Kidney (tissue), 14 donors: Measurements from ENCODE around the gene ZNF783. TPM values are rescaled to one million over a fixed set of nuclear protein-coding genes. Genes with fewer than 3 reads are reported as not detected.

Experiments used
- DNase-seq, 5 donors: peaks; one replicate each; pipeline ENCODE4 v3.0.0-alpha.2; 2013 to 2020
- FAIRE-seq: peaks from 2 replicates; lab custom pipeline; 2012; peaks lifted over from hg19 to GRCh38; lab: Jason Lieb, UNC
- H3K27ac ChIP-seq, 2 donors: one replicate each; pipeline ENCODE4 v1.7.0; 2013; ENCODE audit warnings: low read depth in 2 of 2, low read length in 2 of 2, inconsistent platforms in 1 of 2
- H3K27me3 ChIP-seq: one replicate; pipeline ENCODE4 v1.7.1; 2013; ENCODE audit warnings: low read length, inconsistent platforms; ENCODE audit not compliant: control insufficient read depth, insufficient read depth
- H3K36me3 ChIP-seq, 3 donors: one replicate each; pipeline versions ENCODE4 v1.7.0 to v1.7.1; 2013; ENCODE audit warnings: low read length in 3 of 3, control low read depth in 1 of 3, inconsistent platforms in 1 of 3; ENCODE audit not compliant: insufficient read depth in 3 of 3, control insufficient read depth in 2 of 3
- H3K4me1 ChIP-seq, 3 donors: one replicate each; pipeline versions ENCODE4 v1.7.0 to v1.7.1; 2013; ENCODE audit warnings: low read length in 3 of 3, inconsistent platforms in 1 of 3, low read depth in 1 of 3; ENCODE audit not compliant: control insufficient read depth in 2 of 3, insufficient read depth in 2 of 3
- H3K4me3 ChIP-seq, 3 donors: one replicate each; pipeline versions ENCODE4 v1.7.0 to v1.8.1; 2013; ENCODE audit warnings: low read length in 3 of 3, control low read depth in 1 of 3, inconsistent platforms in 1 of 3
- H3K9ac ChIP-seq, 3 donors: one replicate each; pipeline versions ENCODE4 v1.7.0 to v1.7.1; 2013; ENCODE audit warnings: low read length in 3 of 3, control low read depth in 1 of 3, inconsistent platforms in 1 of 3
- H3K9me3 ChIP-seq, 3 donors: one replicate each; pipeline versions ENCODE4 v1.7.0 to v1.7.1; 2013; ENCODE audit warnings: low read length in 3 of 3, control low read depth in 1 of 3, inconsistent platforms in 1 of 3; ENCODE audit not compliant: control insufficient read depth in 2 of 3, insufficient read depth in 1 of 3
- intact Hi-C: fragments of 100-400 bp; cut with DNase I; formaldehyde crosslinking; loops from one replicate; pipeline ENCODE4 v1.11.1; 2022
- polyA plus RNA-seq: library from polyadenylated mRNA; stranded (reverse); fragments of 350-450 nt; fragmentation: Illumina TruSeq; extraction: RNeasy Lipid Tissue Mini Kit (QIAGEN cat#74804); gene quantifications from one replicate; pipeline ENCODE4 v1.2.3, GENCODE V29; 2014; ENCODE audit warnings: low read depth, low replicate concordance; ENCODE audit not compliant: insufficient read depth
- total RNA-seq: library from RNA; stranded (reverse); fragmentation: NEBNext Ultra II Directional; extraction: Animal tissue kit (Norgen Biotek cat#: 25700); gene quantifications from one replicate; pipeline ENCODE4 v1.2.1, GENCODE V29; 2021
- TF ChIP-seq, protein P1 (sequence below): IDR thresholded peaks from 3 replicates; pipeline ENCODE4 v1.5.1; 2012; ENCODE audit warnings: mild to moderate bottlenecking, moderate library complexity, borderline replicate concordance; ENCODE audit not compliant: insufficient read depth; ENCODE audit errors: extremely low read depth
- donor health status: control.
- donor health status: control.
- donor health status: control.
- donor health status: control.
- donor health status: control.
- donor health status: DM: yes; HTN: yes; CAD: no.
- donor health status: Normal renal cell carcinoma (clear cell type).

The ZNF783 gene
- total and polyA plus RNA-seq, 2 donors from 2014 or later, result 3.6 to 21.8 TPM

DNA sequence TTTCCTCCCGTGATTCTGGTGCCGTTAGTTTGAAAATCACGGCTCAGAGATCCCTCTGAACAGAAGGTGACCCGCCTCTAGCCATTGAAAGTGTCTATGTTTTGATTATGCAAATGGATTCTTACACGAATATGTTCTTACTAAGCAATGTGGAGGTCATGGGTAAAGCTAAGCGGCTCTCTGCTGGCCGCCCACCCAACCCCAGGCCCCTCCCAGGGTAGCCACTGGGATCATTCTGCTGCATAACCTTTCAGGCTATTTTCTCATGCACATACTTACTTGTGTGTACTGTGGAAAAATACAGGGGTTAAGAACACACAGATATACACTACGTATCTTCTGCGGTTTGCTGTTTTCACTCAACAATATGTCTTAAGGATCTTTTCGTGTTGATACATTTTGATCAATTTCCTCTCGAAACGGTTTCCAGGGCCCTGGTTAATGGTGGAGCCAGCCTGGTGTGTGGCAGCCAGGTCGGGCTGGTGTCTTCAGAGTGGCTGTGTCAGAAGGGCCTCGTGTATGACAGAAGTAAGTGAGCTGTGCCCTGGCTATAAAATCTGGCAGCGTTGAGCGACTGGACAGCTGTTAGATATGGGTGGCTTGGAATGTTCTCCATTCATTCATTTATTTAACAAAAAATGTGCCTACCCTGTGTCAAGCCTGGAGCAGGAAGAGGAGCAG, 29.9 kb downstream of the ZNF783 start:
- Histone ChIP-seq H3K27ac (no peak overlapping the region), H3K9ac (no peak overlapping the region), H3K4me3 (no peak overlapping the region), H3K4me1 (no peaks in the 10 kb centered on the region), H3K9me3 (no peaks in the 10 kb centered on the region), H3K36me3 (no peaks in the 10 kb centered on the region), H3K27me3 (no peaks in the 10 kb centered on the region)
- DNase-seq, result no peak
- intact Hi-C loops, result no loop called here
- FAIRE-seq, result no peak
- TF ChIP-seq, protein P1, sequence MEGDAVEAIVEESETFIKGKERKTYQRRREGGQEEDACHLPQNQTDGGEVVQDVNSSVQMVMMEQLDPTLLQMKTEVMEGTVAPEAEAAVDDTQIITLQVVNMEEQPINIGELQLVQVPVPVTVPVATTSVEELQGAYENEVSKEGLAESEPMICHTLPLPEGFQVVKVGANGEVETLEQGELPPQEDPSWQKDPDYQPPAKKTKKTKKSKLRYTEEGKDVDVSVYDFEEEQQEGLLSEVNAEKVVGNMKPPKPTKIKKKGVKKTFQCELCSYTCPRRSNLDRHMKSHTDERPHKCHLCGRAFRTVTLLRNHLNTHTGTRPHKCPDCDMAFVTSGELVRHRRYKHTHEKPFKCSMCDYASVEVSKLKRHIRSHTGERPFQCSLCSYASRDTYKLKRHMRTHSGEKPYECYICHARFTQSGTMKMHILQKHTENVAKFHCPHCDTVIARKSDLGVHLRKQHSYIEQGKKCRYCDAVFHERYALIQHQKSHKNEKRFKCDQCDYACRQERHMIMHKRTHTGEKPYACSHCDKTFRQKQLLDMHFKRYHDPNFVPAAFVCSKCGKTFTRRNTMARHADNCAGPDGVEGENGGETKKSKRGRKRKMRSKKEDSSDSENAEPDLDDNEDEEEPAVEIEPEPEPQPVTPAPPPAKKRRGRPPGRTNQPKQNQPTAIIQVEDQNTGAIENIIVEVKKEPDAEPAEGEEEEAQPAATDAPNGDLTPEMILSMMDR, result no peak

DNA sequence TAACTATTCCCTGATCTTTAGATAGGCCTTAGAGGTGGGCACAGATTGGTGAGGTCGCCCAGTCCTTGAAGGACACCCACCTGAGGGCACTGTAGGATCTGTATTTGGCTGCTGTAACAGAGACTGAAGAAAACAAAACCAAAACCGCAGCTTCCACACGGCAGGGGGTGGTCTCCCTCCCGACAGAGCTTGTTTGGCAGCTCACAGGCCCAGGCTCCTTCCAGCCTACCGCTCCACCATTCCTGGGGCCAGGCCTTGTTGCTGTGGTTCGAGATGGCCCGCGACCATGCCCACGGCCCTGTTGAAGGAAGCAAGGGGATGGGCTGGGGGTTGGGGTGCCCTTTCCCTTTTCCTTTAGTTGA, 30.4 kb downstream of the ZNF783 start:
- no peak overlapping the region for H3K4me3 ChIP-seq
- no peaks in the 10 kb centered on the region for H3K4me1 ChIP-seq
- FAIRE-seq, result no peak

DNA sequence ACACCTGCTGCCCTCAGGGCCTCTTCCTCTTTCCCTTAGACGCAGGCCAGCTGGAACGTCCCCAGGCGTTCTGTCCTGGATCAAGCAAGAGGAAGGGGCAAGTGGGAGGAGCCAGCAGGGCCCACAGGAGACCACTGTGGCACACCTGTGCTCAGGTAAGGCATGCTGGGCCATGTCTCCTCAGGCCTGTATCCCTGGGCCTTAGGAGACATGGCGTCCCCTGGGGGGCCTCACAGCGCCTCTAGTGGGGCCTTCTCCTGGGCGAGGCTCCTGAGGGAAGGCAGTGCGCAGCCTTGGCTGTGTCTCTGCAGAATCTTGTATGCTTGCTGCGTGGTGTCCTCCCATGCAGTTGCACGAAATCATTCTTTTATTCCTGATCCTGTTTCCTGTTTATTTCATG, 31.3 kb downstream of the ZNF783 start:
- no peaks in the 10 kb centered on the region for H3K4me1 ChIP-seq
- H3K9me3 ChIP-seq, result no peaks in the 10 kb centered on the region
- DNase-seq (no peak), FAIRE-seq (no peak)
- H3K9ac ChIP-seq, result no peak overlapping the region
- H3K27me3 ChIP-seq, result no peaks in the 10 kb centered on the region
- no peak overlapping the region for H3K4me3 ChIP-seq
- no peak overlapping the region for H3K27ac ChIP-seq
- TF ChIP-seq, protein P1, result no peak
- H3K36me3 ChIP-seq, result no peaks in the 10 kb centered on the region
- intact Hi-C loops, result no loop called here

More for the DNA sequence above, 30.4 kb downstream of the ZNF783 start:
- Histone ChIP-seq H3K27me3 (no peaks in the 10 kb centered on the region), H3K9me3 (no peaks in the 10 kb centered on the region), H3K9ac (no peak overlapping the region), H3K36me3 (no peaks in the 10 kb centered on the region), H3K27ac (no peak overlapping the region)
- DNase-seq, result no peak
- TF ChIP-seq, protein P1, result no peak
- intact Hi-C loops, result no loop called here
